GM18502 (cell line): ENCODE results near the gene NDUFS7.

Experiments used
- ATAC-seq: cut with Tn5 transposase; IDR thresholded peaks from one replicate; pipeline ENCODE4 v1.9.1; 2021; ENCODE audit warnings: mild to moderate bottlenecking; ENCODE audit not compliant: unreplicated experiment, poor library complexity

The NDUFS7 gene

DNA sequence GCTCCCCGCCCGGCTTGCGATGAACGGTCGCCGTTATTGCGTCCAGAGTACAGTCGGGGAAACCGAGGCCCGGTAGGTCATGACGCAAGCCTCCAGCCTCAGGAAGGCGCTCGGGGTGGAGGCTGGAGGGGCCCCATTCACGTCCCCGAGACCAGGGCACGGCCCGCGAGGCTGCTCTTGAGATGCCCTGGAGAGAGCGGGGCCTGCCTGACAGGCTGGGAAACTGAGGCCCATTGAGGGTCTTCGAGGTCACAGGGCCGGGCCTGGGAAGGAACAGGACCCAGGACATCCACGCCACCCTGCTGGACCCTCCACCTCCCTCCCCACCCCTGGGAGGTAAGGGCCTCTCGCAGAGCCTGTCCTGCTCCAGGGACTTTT, 367 bp downstream of the NDUFS7 start:
- ATAC-seq = peak; percentile 16

DNA sequence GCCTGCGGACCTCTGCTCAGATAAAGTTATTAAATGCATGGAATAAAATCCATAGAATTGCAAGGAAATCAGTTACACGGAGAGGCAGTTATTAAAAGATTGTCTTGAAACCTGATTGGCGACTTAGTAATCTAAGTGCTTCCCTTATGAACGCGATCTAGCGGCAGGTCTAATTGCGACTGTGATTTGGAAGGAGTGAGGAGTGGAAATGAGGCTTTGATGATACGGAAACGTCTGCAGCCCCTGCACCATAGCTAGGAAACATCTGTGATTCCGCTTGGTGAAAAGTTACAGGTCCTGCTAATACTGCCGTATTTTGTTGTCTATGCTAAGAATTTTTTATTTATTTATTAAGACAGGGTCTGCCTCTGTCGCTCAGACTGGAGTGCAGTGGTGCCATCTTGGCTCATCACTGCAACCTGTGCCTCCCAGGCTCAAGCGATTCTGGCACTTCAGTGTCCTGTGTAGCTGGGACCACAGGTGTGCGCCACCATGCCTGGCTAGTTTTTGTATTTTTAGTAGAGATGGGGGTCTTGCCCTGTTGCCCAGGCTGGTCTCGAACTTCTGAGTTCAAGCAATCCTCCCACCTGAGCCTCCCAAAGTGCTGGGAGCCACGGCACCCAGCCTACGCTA, 887 bp downstream of the NDUFS7 start:
- no peak for ATAC-seq

DNA sequence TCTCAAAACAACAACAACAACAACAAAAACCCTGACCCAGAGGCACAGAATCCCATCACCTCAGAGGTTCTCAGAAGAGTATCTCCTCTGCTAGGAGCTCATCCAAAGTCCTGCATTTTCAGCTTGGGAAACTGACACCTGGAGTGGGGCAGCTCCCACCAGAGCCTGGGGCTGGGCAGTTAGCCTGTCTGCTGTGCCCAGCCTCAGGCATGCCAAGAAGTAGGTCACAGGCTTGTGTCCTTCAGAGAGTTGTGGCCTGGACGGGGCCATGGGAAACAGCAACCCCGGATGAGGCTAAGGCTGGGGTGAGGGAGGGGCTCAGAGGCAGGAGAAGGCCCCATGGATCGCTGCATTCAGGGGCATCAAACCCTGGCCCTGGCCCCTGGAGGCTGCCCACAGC, 2.1 kb downstream of the NDUFS7 start:
- ATAC-seq = no peak

DNA sequence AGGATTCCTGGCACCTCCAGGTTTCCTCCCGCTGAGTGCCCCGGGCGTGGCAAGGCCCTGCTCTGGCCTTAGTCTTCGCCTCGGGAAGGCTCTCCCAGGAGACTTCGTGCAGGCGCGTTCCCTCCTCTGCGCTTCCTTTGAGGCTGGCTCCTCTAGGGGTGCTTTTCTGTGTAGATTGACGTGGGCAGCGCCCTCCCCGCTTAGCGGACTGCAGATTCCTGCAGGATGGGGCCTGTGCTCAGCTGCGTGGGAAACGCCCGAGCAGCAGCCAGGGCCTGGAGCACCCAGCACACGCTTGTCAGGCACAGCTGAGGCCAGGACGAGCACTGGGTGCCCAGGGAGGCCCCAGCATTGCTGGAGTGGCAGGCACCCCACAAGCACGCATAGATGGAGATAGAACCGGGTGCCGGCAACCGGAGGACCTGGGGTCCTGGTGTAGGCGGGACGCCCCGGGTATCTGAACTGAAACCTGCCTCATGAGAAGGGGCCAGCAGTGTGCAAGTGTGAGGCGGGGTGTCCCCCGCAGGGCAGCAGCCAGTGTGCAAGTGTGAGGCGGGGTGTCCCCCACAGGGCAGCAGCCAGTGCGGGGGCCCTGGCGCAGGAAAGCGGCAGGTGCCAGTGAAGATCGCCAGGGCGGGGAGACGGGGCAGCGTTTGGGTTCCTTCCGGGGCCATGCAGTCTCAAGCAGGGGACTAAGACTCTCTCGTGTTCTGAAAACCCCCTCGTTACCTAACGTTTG, 3.4 kb downstream of the NDUFS7 start:
- ATAC-seq = no peak

DNA sequence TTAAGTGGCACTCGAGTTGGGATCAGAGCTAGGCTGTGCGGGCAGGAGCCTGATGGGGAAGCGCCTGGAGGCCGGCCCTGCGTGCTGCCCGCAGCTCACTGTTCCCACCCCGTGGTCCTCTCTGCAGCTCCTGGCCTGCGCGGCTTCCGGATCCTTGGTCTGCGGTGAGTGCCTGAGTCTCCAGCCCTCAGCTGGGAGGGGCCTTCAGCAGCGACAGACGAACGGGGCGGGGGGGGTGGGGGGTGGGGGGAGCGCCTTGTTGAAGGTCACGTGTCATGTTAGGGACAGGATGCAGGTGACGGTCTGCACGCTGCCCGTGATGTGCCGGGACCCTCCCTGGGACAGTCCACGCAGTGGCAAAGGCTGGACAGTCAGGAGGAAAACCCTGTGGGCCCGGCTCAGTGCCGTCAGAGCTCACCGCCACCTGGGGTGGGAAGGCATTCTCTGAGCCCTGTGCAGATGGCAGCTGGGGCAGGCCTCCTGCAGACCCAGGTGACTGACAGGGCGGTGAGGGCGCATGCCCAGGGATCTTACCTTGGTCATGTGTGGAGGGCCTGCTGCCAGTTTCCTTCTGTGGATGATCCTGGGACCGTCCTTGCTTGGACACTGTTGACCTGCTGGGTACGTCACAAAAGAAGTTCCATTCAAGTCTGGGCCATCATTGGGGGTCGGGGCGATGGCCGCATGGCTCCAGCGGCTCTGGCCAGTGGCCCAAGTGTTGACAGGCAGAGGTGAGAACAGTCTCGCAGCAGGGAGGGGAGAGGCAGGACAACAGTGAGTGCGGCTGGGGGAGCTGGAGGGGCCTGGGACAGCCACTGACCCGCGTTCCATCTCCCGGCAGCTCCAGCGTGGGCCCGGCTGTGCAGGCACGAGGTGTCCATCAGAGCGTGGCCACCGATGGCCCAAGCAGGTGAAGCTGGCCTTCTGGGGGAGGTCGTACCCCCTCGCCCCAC, 4.3 kb downstream of the NDUFS7 start:
- ATAC-seq = no peak

DNA sequence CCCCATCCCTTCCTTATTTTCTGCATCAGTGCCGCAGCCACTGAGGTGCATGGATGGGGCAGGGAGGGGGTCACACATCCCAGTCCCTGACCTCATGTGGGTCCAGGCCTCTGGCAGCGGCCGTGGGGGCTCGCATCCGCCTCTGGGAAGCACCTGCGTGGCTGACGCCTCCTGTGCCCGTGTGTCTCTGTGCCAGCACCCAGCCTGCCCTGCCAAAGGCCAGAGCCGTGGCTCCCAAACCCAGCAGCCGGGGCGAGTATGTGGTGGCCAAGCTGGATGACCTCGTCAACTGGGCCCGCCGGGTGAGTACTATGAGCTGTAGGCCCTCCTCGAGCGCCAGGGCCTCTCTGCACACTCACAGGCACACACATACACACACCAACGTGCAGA, 4.9 kb downstream of the NDUFS7 start:
- ATAC-seq = no peak

DNA sequence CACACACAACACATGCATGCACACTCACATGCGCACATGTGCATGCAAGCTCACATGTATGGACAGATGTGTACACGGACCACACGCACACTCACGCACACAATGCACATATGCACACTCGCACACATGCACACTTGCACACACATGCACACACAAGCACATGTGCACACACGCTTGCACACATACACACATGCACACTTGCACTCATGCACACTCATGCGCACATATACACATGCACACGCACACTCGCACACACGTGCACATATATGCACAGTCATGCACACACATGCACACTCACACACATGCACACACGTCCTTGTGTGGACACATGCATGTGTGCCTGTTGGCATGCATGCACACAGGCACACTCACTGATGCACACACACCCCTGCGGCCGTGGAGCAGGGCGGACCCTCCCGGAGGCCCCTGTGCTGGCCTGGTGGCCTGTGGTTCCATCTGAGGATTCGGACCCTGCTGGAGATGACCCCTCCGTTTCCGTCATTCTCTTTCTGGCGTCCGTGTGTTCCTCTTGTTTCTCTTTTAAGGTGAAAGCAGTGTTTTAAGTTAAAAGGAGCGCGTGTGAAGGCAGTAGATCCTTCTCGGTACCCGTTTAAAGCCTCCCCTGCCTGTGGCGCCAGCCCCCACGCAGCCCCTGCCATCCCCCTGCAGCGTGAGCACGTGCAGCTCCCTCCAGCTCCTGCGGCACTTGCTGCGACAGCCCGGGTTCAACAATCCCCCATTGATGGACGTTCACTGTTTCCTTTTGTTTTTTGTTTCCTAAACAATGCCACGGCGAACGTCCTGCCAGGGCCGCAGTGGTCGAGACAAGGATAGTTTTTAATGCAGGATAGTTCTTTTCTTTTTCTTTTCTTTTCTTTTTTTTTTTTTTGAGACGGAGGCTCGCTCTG, 5.6 kb downstream of the NDUFS7 start:
- ATAC-seq = no peak

DNA sequence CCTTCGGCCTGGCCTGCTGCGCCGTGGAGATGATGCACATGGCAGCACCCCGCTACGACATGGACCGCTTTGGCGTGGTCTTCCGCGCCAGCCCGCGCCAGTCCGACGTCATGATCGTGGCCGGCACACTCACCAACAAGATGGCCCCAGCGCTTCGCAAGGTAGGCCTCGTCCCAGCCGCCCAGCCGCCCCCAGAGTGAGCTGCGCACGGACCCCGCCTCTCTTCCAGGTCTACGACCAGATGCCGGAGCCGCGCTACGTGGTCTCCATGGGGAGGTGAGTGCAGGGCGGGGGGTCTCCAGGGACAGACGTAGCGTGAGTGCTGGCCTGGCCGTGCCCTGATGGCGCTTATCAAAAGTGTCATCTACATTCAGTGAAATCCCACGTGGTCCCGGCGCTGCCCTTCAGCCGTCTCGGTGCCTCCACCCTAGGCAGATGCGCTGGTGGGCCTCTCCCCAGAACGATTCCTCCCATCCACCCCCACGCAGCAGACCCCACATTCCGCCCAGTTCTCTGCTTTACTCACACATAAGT, 7.2 kb downstream of the NDUFS7 start:
- no peak for ATAC-seq

DNA sequence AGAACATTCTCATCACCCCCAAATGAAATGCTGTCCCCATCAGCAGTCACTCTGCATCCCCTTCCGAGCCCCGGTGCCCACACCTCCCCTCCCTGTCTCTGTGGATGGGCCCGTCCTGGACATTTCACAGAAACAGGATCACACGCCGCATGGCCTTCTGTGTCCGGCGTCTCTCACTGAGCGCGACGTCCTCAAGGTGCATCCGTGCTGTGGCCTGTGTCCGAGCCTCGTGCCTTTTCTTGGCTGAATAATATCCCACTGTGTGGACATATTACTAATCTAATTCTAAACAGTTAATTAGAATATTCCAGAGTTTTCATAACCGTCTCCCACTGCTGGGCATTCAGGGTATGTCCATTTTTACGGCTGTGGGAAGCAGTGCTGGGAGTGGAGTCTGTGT, 8.7 kb downstream of the NDUFS7 start:
- ATAC-seq = no peak

DNA sequence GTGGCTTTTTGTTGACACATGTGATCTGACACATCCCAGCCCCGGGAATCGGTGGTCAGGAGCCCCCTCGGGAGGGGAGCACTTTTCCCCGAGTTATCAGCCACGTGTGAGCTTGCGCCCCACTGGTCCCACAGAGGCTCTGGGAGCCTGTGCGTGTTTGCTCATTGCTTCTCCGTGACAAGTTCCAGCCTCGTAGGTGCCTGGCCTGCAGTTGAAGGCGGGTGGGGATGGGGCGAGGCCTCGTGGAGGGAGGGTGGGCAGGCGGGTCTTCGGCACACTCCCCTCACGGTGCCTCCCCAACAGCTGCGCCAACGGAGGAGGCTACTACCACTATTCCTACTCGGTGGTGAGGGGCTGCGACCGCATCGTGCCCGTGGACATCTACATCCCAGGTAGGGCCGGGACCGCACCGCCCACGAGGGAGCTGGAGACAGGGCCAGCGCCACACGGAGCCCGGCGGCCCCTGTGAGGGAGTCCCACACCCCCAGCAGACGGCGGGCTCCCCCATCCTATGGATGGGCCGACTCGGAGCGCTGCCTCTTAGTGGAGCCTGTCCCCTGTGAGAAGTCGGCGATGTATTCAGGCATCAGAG, 9.3 kb downstream of the NDUFS7 start:
- ATAC-seq = no peak

DNA sequence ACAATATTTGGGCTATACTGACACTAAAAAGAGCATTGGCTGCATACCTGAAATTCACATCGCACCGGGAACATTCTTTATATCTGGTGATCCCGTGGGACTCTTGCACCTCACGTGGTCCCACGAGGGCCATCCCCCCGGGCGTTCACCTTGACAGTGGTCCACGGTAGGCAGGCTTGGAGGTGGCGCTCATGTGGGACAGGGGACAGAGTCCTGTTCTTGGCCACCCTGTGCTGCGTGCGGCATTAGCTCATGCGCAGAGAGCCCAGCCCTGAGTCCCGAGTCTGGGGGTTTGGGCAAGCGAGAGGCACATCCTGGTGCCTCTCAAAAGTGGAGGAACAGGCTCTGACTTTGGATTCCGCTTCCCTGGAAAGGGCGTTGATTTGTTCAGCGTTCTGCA, 10.1 kb downstream of the NDUFS7 start:
- ATAC-seq = no peak

DNA sequence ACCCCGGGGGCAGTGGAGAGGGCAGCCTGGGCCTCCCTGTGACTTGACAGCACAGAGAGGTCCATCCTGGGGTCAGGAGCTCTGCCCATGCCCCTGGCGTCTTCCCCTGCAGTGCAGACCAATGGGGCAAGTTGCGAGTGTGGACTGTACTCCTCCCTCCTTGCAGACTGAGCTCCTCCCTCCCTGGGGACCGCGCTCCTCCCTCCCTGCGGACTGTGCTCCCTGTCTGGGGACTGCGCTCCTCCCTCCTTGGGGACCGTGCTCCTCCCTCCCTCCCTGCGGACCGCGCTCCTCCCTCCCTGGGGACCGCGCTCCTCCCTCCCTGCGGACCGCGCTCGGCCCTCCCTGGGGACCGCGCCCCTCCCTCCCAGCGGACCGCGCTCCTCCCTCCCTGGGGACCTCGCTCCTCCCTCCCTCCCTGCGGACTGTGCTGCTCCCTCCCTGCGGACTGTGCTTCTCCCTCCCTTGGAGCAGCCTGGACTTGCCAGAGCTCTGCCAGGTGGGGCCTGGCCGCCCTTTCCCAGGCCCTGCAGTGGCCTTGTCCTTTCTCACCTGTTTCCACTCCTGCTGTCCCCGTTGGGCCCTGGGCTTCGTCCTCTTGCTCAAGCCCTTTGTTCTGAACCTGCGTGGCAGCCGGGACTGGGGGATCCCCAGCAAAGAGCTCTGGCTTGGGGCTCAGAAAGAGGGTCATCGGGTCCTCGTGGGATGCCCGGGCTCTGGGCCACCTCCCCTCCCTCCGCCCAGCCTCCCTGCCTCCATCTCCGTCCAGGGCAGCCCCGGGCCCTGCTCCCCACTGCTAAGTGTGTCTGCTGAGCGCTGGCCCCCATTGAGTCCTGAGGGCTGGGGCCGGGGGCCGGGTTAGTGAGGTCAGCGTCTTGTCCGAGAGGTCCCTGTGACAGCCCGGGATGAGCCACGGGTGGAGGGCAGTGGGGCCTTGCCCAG, 10.8 kb downstream of the NDUFS7 start:
- no peak for ATAC-seq

DNA sequence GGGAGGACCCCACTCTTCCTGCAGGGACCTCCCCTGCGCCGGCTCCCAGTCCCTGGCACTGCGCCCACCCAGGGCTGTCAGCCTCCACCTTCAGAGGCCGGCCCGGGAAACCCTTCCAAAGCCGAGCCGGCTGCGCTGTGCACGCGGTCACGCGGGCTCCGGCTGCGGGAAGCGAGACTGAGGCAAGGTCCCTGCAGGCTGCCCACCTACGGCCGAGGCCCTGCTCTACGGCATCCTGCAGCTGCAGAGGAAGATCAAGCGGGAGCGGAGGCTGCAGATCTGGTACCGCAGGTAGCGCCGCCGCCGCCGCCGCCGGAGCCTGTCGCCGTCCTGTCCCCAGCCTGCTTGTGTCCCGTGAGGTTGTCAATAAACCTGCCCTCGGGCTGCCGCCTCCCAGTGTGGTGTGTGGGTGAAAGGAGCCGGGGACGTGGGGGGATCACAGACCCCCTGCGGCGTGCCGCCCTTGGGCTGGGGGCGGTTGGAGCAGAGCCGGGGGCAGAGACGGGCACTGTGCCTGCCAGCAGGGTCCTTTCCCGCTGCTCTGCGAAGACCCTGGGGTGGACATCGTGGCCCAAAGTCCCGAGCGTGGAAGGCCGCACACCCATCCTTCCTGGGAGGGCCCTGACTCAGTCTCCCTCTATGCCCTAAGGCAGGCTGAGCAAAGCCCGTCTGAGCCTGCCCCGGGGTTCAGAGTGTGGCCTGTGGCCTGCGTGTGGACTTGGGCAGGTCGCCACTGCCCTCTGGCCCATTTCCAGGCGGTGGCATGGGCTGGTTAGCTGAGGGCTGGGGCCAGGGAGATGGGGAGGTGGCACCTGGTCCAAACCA, 11.7 kb downstream of the NDUFS7 start:
- ATAC-seq = no peak

DNA sequence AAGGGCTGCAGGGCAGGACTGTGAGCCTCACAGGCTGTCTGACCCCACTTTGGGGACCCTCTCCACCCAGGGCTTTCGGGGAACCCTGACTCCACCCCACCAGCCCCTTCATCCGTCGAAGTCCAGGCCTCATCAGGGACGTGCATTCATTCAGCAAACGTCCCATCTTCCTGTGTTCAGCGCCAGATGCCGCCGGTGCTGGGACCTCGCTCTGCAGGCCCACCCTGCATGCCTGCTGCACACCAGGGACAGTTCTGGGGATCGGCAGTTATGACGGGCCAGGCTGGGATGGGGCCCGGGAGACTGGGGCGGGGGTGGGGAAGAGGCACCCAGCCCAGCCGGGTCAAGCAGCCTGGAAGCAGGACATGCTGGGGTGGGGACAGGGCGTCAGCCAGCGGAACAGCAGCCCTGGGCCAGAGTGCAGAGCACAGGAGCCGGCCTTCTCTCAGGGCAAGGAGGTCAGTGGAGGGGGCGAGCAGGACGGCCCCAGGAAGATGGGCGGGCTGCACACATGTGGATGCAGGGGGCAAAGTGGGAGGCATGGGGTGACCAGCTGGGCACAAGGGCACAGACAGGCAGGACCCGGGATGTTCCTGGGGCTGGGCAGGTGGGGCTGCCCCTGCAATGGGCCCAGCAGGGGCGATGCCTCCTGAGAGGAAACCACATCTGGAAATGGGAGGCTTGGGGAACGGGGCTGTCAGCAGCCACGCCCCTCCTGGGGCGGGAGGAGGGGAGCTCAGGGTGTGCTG, 12.5 kb downstream of the NDUFS7 start:
- no peak for ATAC-seq

DNA sequence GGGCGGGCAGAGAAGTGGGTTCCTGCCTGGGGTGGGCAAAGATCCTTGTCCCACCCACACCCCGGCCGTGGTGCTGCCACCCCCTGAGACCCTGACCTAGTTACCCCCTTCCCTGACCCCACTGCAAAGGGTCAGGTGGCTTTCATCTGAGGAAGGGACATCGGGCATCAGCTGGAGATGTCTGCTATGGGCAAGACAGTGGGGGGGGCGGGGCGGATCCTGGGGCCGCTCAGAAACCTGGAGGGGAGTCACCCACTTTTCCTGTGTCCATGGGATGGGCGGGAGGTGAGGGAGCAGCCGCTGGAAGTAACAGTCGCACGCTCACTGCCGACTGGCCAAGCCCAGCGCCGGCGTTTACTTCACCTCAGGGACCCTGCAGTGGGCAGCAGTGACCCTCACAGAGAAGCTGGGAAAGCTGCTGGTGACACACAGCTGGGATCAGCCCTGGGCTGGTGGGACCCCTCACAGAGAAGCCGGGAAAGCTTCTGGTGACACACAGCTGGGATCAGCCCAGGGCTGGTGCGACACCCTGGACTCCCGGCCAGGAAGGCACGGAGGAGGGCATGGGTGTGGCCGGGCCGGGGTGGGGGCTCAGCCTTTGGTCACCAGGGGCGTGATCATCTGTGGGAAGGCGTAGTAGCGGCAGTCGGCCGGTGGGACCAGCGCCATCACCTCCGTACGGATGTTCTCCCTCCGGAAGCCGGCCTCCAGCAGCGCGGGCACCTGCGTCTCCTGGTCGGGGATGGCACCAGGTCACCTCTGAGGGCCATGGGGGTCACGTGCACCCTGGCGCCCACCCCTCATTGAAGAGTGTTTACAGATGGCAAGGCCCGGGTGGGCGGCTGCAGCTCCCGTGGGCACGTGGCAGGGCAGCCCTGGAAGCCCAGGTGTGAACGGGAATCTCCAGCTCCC, 13.3 kb downstream of the NDUFS7 start:
- no peak for ATAC-seq

DNA sequence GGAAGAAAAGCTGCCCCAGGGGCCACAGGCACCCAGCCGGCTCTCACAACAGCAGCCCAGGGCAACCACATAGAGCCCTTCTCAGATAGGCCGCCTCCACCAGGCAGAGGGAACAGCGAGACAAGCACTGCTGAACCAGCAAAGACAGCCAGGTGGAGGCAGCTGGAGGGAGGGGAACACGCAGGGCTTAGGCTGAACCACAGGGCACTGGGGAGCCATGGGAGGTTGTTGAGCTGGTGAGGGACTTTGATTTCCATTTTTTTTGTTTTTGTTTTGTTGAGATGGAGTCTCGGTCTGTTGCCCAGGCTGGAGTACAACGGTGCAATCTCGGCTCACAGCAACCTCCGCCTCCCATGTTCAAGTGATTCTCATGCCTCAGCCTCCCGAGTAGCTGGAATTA, 14.1 kb downstream of the NDUFS7 start:
- ATAC-seq = no peak
